Peyer's patch (tissue), 4 donors: ENCODE measurements around the gene CNPY4.

Source experiments
- CTCF ChIP-seq, 6 experiments: fragments of 450-650 bp in 4 of 6; fragments of 200-600 bp in 2 of 6; sonication (generic) in 1 of 6; IDR thresholded peaks; one replicate each; pipeline ENCODE4 v1.5.1; 2017 to 2019; ENCODE audit warnings: antibody characterized with exemption in 6 of 6, mild to moderate bottlenecking in 3 of 6, moderate library complexity in 1 of 6
- POLR2A ChIP-seq, 2 donors: fragments of 450-650 bp; IDR thresholded peaks; one replicate each; pipeline ENCODE4 v1.5.1; 2017; ENCODE audit warnings: antibody characterized with exemption in 2 of 2, mild to moderate bottlenecking in 2 of 2, moderate library complexity in 2 of 2

- TF ChIP-seq CTCF (IDR thresholded peaks at IDR 0.05) (peak in 4 of 6 experiments; percentile 7 to 21 (median 13)), POLR2A (IDR thresholded peaks at IDR 0.05) (peak; percentile 60)
Observed at GRCh38 chr7:100119072-100119969, at the start of gene CNPY4, which contains the start of gene TAF6.
